GM21526 (cell line): Measurements from ENCODE around the gene RAD51B.

Experiments
- ATAC-seq: cut with Tn5 transposase; IDR thresholded peaks from one replicate; pipeline ENCODE4 v1.9.1; 2021; ENCODE audit warnings: moderate library complexity; ENCODE audit not compliant: unreplicated experiment, low FRiP score

RAD51B gene

GRCh38 chr14:68482018-68482417 is 662.4 kb downstream of the RAD51B start:
- no peak for ATAC-seq

DNA sequence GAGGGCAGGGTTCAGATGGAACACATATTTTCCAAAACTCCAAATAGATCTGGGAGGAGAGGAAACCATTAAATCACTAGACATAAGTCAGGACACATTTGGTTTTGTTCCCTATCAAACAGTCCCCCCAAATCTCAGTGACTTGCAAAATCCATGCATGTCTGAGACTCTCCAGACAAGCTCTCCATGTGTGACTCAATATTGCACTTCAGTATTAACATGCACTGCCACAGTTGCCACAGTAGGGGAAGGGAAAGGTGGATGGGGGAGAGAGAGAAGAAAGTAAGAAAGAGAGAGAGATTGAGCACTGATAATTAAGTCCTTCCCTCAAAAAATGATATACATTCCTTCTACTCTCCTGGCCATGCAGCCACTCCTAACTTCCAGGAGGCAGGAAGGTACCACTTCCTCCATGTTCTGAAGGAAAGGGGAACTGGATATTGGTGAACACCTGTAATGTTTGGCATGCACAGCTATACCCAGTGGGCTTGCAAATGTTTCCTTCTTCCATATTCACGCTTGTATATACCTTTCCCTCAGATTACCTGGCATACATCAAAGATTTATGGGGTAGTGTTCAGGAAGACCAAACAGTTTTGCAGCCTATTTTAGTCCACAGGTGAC is 663.3 kb downstream of the RAD51B start:
- ATAC-seq = no peak

GRCh38 chr14:68486033-68486732 is 666.6 kb downstream of the RAD51B start:
- no peak for ATAC-seq

DNA sequence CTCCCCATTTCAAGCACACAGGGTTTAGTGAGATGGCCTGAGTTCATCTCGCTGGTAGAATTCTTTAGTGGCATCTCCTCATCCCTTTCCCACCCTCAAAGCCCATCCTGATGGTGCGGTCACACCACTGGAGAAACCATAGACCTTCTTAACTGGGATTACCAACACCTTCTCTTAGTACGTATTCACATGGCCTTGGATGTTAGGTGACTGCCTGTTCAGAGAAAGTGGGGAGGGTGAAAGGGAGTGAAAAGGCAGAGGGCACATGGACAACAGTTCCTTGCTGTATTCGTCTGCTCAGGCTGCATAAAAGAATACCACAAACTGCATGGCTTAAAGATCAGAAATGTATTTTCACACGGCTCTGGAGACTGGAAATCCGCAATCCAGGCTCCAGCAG is 667.2 kb downstream of the RAD51B start:
- ATAC-seq = no peak

- no peak for ATAC-seq
These were observed 668.4 kb downstream of the RAD51B start for GRCh38 chr14:68487805-68488590.

- ATAC-seq = no peak
These were observed 672.2 kb downstream of the RAD51B start for GRCh38 chr14:68491793-68492192.

DNA sequence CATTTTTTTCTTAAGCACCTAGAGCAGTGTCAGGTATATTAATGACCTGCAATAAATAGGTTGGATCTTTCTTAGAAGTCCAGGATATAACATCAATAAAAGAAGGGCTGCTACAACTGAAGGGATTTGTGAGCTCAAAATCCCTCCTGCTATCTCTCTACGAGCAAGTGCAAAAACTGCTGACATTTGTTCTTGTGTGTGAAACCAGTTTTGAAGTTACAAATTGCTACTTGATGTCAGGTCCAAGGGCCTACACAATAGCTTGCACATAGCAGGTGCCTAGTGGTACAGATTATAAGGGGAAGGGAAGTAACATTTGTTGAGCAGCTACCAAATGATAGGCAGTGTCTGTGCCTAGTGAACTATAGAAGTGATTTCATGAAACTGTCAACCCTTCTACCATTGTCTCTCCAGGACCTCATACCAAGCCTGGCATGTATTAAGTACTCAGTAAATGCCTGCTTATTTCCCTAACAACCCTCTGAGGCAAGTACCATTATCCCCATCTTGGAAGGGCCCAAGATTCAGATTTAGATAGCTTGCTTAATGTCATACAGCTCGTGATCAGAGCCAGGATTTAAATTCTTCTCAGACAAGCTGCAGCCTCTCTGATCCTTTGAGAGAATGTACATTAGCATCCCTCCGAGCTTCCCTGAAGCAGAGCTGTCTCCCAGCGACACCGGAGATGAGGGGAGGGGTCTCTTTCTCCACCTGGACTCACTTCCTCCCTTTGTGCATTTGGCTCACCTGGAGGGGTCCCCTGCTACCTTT is 673.0 kb downstream of the RAD51B start:
- no peak for ATAC-seq

GRCh38 chr14:68493152-68493911 is 673.8 kb downstream of the RAD51B start:
- no peak for ATAC-seq

- ATAC-seq = no peak
These were observed 675.8 kb downstream of the RAD51B start for GRCh38 chr14:68495101-68496039.

- no peak for ATAC-seq
These were observed 677.4 kb downstream of the RAD51B start for GRCh38 chr14:68497011-68497410.

GRCh38 chr14:68499451-68499850 is 679.9 kb downstream of the RAD51B start:
- no peak for ATAC-seq

DNA sequence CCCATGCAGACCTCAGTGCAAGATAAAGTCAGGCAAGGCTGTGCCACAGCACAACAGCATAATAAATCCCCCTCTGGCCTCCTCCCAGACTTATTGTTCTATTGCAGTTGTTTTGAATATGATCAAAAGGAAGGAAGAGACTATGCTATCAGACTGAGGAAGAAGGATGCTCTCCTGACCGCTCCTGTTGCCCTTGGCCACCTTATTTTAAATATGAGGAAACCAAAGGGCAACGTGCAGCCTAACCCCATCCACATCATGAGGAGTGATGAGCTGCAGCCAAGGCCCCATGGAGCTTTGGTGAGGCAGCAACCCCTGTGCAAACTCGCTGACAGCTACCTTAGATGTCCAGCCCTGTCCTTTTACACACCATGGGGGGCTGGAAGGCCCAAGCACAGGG is 681.6 kb downstream of the RAD51B start:
- ATAC-seq = no peak

- no peak for ATAC-seq
These were observed 682.1 kb downstream of the RAD51B start for GRCh38 chr14:68501614-68502052.

GRCh38 chr14:68502230-68502629 is 682.7 kb downstream of the RAD51B start:
- no peak for ATAC-seq

DNA sequence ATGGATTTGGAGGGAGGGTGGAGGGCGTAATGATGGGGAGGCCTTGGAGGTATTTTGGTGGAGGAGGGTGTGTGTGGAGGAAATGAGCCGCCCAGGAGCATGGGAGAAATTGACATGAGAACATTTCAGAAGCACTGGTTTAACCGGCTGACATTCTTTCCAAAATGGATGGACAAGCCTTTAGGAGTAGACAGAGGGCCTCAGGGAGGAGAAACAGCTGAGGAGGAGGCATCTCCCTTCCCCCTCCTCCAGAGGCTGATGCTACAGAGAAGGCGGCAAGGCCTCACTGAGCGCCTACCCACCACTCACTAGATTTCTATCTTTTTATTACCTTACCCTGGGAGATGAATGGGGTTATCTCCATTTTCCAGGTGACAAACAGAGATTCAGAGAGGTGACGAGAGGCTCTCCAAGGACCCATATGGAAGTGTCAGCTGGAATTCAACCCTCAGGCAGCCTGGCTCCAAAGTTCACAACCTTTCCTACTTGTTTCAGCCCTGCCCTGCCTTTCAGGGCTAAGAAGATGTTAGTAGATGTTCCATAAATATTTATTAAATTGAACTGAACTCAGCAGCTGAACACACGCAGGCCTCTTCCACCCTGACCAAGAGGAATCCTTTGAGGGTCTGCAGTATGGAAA is 683.7 kb downstream of the RAD51B start:
- ATAC-seq = no peak

GRCh38 chr14:68504861-68505260 is 685.3 kb downstream of the RAD51B start:
- ATAC-seq = no peak

DNA sequence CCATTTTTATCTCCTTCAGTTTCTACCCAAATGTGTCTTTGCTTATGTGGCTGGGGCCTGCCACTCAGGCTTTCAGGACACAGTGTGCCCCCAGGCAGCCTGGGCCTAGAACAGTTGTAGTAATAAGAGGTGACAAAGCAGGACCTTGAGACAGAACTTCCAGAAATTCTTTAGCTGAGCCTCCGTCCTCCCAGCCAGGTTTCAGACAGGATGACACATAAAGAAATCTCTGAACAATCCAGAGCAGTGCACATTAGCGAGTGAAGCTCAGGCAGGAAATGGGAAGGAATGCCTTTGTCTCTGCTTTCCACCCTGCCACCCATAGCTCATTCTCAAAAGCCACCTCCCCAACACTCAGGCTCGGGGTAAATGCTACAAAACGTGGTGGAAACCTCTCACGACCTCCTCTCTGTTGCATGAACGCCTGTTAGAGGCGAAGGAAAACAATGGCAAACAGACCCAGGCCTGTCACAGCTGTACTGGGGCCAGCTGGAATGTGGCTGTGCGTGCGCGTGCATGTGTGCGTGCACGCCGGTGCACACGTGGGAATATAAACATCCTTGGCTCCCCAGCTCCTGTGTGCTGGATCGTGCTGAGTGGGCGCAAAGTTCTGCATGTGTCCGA is 686.6 kb downstream of the RAD51B start:
- no peak for ATAC-seq
